NT2/D1 (cell line): ENCODE measurements around the gene TNFSF13.

Experiments used
- SUZ12 ChIP-seq: IDR thresholded peaks from 2 replicates; pipeline ENCODE4 v1.6.1; 2011; ENCODE audit not compliant: insufficient read length, insufficient read depth; ENCODE audit errors: extremely low read depth
- ZNF274 ChIP-seq: IDR thresholded peaks from 2 replicates; pipeline ENCODE4 v1.6.1; 2011; ENCODE audit warnings: mild to moderate bottlenecking, low read depth, low read length

- TF ChIP-seq ZNF274 (no peak), SUZ12 (no peak)
Observed at GRCh38 chr17:7573324-7574080, 15.0 kb downstream of the TNFSF13 start.
